Measurements from ENCODE around the gene NR1H2. TPM values are rescaled to one million over a fixed set of nuclear protein-coding genes. Genes with fewer than 3 reads are reported as not detected.

The NR1H2 gene
- total and polyA plus RNA-seq, 3 experiments from 2014 or later = 79.7 to 95.5 (median 82.3) TPM

GRCh38 chr19:50414864-50415660 lies 38.8 kb downstream of the NR1H2 start:
- H3K9me3 Mint-ChIP-seq = no peaks in the 10 kb centered on the region
- Histone ChIP-seq H3K9me3 (ENCODE audit: low read length) (no peaks in the 10 kb centered on the region), H3K27ac (ENCODE audit: low read depth, low read length) (peak overlapping the region; percentile 38), H3K4me1 (ENCODE audit: insufficient read depth, low read length) (no peaks in the 10 kb centered on the region), H3K4me3 (ENCODE audit: low read length) (no peak overlapping the region), H3K36me3 (ENCODE audit: insufficient read depth, low read length) (no peaks in the 10 kb centered on the region), H3K27me3 (ENCODE audit: insufficient read depth, low read length, poor library complexity, severe bottlenecking) (peaks cover 11% of the 10 kb centered on the region)
- peak overlapping the region in 1 of 8 donors; percentile 66 for H3K27ac Mint-ChIP-seq
- H3K36me3 Mint-ChIP-seq = peaks cover 0 to 12% (median 3%) of the 10 kb centered on the region in 3 donors
- POLR2A ChIA-PET = no interaction called here
- H3K4me1 Mint-ChIP-seq = peaks cover 4 to 9% (median 7%) of the 10 kb centered on the region in 3 donors
- peak; percentile 51 to 78 (median 63) for DNase-seq
- H3K27me3 Mint-ChIP-seq = peaks cover 3 to 11% of the 10 kb centered on the region in 2 donors
- CTCF ChIA-PET = interaction anchor here (1.2 to 2.2 kb wide), 2 partner anchors 47 to 58 kb away, joined by 6 to 11 read pairs; no protein-coding TSS in a partner anchor
- H3K4me3 Mint-ChIP-seq = peak overlapping the region in 1 of 7 donors; percentile 12

GRCh38 chr19:50415661-50416033 lies 39.4 kb downstream of the NR1H2 start:
- no peaks in the 10 kb centered on the region for H3K4me1 ChIP-seq (ENCODE audit: insufficient read depth, low read length)
- no peak overlapping the region for H3K4me3 Mint-ChIP-seq
- H3K27me3 Mint-ChIP-seq = peaks cover 6 to 17% of the 10 kb centered on the region in 2 donors
- ChIA-PET CTCF (interaction anchor here (1.2 to 2.2 kb wide), 2 partner anchors 47 to 59 kb away, joined by 6 to 11 read pairs; no protein-coding TSS in a partner anchor), POLR2A (no interaction called here)
- H3K36me3 Mint-ChIP-seq = peaks cover 0 to 7% (median 0%) of the 10 kb centered on the region in 3 donors
- H3K9me3 ChIP-seq (ENCODE audit: low read length) = no peaks in the 10 kb centered on the region
- H3K27me3 ChIP-seq (ENCODE audit: insufficient read depth, low read length, poor library complexity, severe bottlenecking) = peaks cover 11% of the 10 kb centered on the region
- no peaks in the 10 kb centered on the region for H3K36me3 ChIP-seq (ENCODE audit: insufficient read depth, low read length)
- H3K9me3 Mint-ChIP-seq = no peaks in the 10 kb centered on the region
- H3K27ac ChIP-seq (ENCODE audit: low read depth, low read length) = no peak overlapping the region
- DNase-seq = no peak
- no peak overlapping the region for H3K27ac Mint-ChIP-seq
- H3K4me3 ChIP-seq (ENCODE audit: low read length) = no peak overlapping the region
- peaks cover 7 to 12% (median 10%) of the 10 kb centered on the region in 3 donors for H3K4me1 Mint-ChIP-seq

GRCh38 chr19:50416034-50416977 lies 40.0 kb downstream of the NR1H2 start:
- H3K27me3 Mint-ChIP-seq = peaks cover 11 to 22% of the 10 kb centered on the region in 2 donors
- H3K27ac ChIP-seq (ENCODE audit: low read depth, low read length) = no peak overlapping the region
- no peak for DNase-seq
- POLR2A ChIA-PET = no interaction called here
- no peaks in the 10 kb centered on the region for H3K4me1 ChIP-seq (ENCODE audit: insufficient read depth, low read length)
- no peak overlapping the region for H3K4me3 ChIP-seq (ENCODE audit: low read length)
- no peaks in the 10 kb centered on the region for H3K36me3 ChIP-seq (ENCODE audit: insufficient read depth, low read length)
- peaks cover 11% of the 10 kb centered on the region for H3K27me3 ChIP-seq (ENCODE audit: insufficient read depth, low read length, poor library complexity, severe bottlenecking)
- no peak overlapping the region for H3K4me3 Mint-ChIP-seq
- H3K27ac Mint-ChIP-seq = peak overlapping the region in 1 of 8 donors; percentile 83
- H3K9me3 Mint-ChIP-seq = no peaks in the 10 kb centered on the region
- CTCF ChIA-PET = interaction anchor here (1.2 to 2.2 kb wide), 2 partner anchors 48 to 59 kb away, joined by 6 to 11 read pairs; no protein-coding TSS in a partner anchor
- H3K36me3 Mint-ChIP-seq = peaks cover 0 to 4% (median 0%) of the 10 kb centered on the region in 3 donors
- no peaks in the 10 kb centered on the region for H3K9me3 ChIP-seq (ENCODE audit: low read length)
- H3K4me1 Mint-ChIP-seq = peaks cover 7 to 12% (median 10%) of the 10 kb centered on the region in 3 donors

GRCh38 chr19:50417111-50418081 lies 41.1 kb downstream of the NR1H2 start:
- H3K4me3 ChIP-seq (ENCODE audit: low read length) = no peak overlapping the region
- no peak overlapping the region for H3K27ac ChIP-seq (ENCODE audit: low read depth, low read length)

GRCh38 chr19:50418176-50419021 lies 42.1 kb downstream of the NR1H2 start, which contains the start of gene SPIB:
TSS of gene SPIB (plus strand) at chr19:50418938. CDS start at chr19:50418963, 25 bp downstream.
- peak within 1 kb of the TSS in 3 of 8 donors; percentile 25 to 66 (median 60) for H3K27ac Mint-ChIP-seq
- peaks cover 18 to 29% of the 10 kb centered on the region in 2 donors for H3K27me3 Mint-ChIP-seq
- H3K36me3 ChIP-seq (ENCODE audit: insufficient read depth, low read length) = no peaks in the 10 kb centered on the region

More at GRCh38 chr19:50417111-50418081, 41.1 kb downstream of the NR1H2 start:
- Mint-ChIP-seq H3K36me3 (peaks cover 0 to 3% (median 0%) of the 10 kb centered on the region in 3 donors), H3K27me3 (peaks cover 16 to 27% of the 10 kb centered on the region in 2 donors), H3K4me3 (no peak overlapping the region), H3K27ac (no peak overlapping the region), H3K4me1 (peaks cover 7 to 12% (median 10%) of the 10 kb centered on the region in 3 donors), H3K9me3 (no peaks in the 10 kb centered on the region)
- Histone ChIP-seq H3K27me3 (ENCODE audit: insufficient read depth, low read length, poor library complexity, severe bottlenecking) (peaks cover 11% of the 10 kb centered on the region), H3K36me3 (ENCODE audit: insufficient read depth, low read length) (no peaks in the 10 kb centered on the region), H3K4me1 (ENCODE audit: insufficient read depth, low read length) (no peaks in the 10 kb centered on the region), H3K9me3 (ENCODE audit: low read length) (no peaks in the 10 kb centered on the region)
- POLR2A ChIA-PET = no interaction called here
- CTCF ChIA-PET = no interaction called here
- no peak for DNase-seq

GRCh38 chr19:50419022-50419579 lies 42.8 kb downstream of the NR1H2 start:
- H3K4me3 ChIP-seq (ENCODE audit: low read length) = no peak overlapping the region
- no peak for DNase-seq
- H3K4me1 Mint-ChIP-seq = peaks cover 7 to 12% (median 10%) of the 10 kb centered on the region in 3 donors
- H3K4me3 Mint-ChIP-seq = peak overlapping the region in 1 of 7 donors; percentile 51
- H3K9me3 Mint-ChIP-seq = no peaks in the 10 kb centered on the region
- CTCF ChIA-PET = interaction anchor here (1.2 kb wide), 1 partner anchor 62 kb away, joined by 3 read pairs; no protein-coding TSS in a partner anchor
- no peaks in the 10 kb centered on the region for H3K9me3 ChIP-seq (ENCODE audit: low read length)
- no peaks in the 10 kb centered on the region for H3K4me1 ChIP-seq (ENCODE audit: insufficient read depth, low read length)
- peaks cover 19 to 36% of the 10 kb centered on the region in 2 donors for H3K27me3 Mint-ChIP-seq
- H3K36me3 Mint-ChIP-seq = peaks cover 0 to 1% (median 0%) of the 10 kb centered on the region in 3 donors
- POLR2A ChIA-PET = no interaction called here
- no peaks in the 10 kb centered on the region for H3K36me3 ChIP-seq (ENCODE audit: insufficient read depth, low read length)
- no peak overlapping the region for H3K27ac ChIP-seq (ENCODE audit: low read depth, low read length)
- peaks cover 11% of the 10 kb centered on the region for H3K27me3 ChIP-seq (ENCODE audit: insufficient read depth, low read length, poor library complexity, severe bottlenecking)
- peak overlapping the region in 3 of 8 donors; percentile 25 to 66 (median 60) for H3K27ac Mint-ChIP-seq

More at GRCh38 chr19:50418176-50419021, 42.1 kb downstream of the NR1H2 start, which contains the start of gene SPIB:
- H3K36me3 Mint-ChIP-seq = peaks cover 0 to 1% (median 0%) of the 10 kb centered on the region in 3 donors
- Histone ChIP-seq H3K4me1 (ENCODE audit: insufficient read depth, low read length) (no peaks in the 10 kb centered on the region), H3K27me3 (ENCODE audit: insufficient read depth, low read length, poor library complexity, severe bottlenecking) (peaks cover 11% of the 10 kb centered on the region), H3K9me3 (ENCODE audit: low read length) (no peaks in the 10 kb centered on the region), H3K27ac (ENCODE audit: low read depth, low read length) (no peak within 1 kb of the TSS), H3K4me3 (ENCODE audit: low read length) (no peak within 1 kb of the TSS)
- CTCF ChIA-PET = interaction anchor here (1.2 kb wide), 1 partner anchor 61 kb away, joined by 3 read pairs; no protein-coding TSS in a partner anchor
- H3K9me3 Mint-ChIP-seq = no peaks in the 10 kb centered on the region
- peaks cover 7 to 12% (median 10%) of the 10 kb centered on the region in 3 donors for H3K4me1 Mint-ChIP-seq
- DNase-seq = no peak
- POLR2A ChIA-PET = no interaction called here
- H3K4me3 Mint-ChIP-seq = peak within 1 kb of the TSS in 1 of 7 donors; percentile 51
